Astrocyte (in vitro differentiated cells and primary cell): ENCODE data around the gene HEY2. TPM values are rescaled to one million over a fixed set of nuclear protein-coding genes. Genes with fewer than 3 reads are reported as not detected.

ENCODE experiments used
- DNase-seq: peaks from one replicate; pipeline ENCODE4 v3.0.0-alpha.2; 2010; ENCODE audit warnings: low read depth
- FAIRE-seq: peaks from 2 replicates; lab custom pipeline; 2011; peaks lifted over from hg19 to GRCh38; lab: Jason Lieb, UNC
- H2AFZ ChIP-seq: 2 replicates; pipeline ENCODE4 v1.6.0; 2012; ENCODE audit warnings: low read depth, low read length, inconsistent platforms
- H3K27ac ChIP-seq: 2 replicates; pipeline ENCODE4 v1.5.1; 2011; ENCODE audit warnings: low read depth, low read length, inconsistent platforms
- H3K27me3 ChIP-seq: 2 replicates; pipeline ENCODE4 v1.6.0; 2011; ENCODE audit warnings: low read length, inconsistent platforms; ENCODE audit not compliant: insufficient read depth
- H3K36me3 ChIP-seq: 2 replicates; pipeline ENCODE4 v1.5.1; 2011; ENCODE audit warnings: low read length, inconsistent platforms; ENCODE audit not compliant: insufficient read depth
- H3K4me1 ChIP-seq: 2 replicates; pipeline ENCODE4 v1.5.1; 2011; ENCODE audit warnings: low read length, inconsistent platforms; ENCODE audit not compliant: insufficient read depth
- H3K4me2 ChIP-seq: 2 replicates; pipeline ENCODE4 v1.6.0; 2012; ENCODE audit warnings: low read length, inconsistent platforms
- H3K4me3 ChIP-seq: 2 replicates; pipeline ENCODE4 v1.5.1; 2011; ENCODE audit warnings: low read depth, mild to moderate bottlenecking, low read length, inconsistent platforms; ENCODE audit not compliant: insufficient read depth
- H3K79me2 ChIP-seq: 2 replicates; pipeline ENCODE4 v1.6.0; 2012; ENCODE audit warnings: mild to moderate bottlenecking, low read length, inconsistent platforms; ENCODE audit not compliant: insufficient read depth
- H3K9ac ChIP-seq: 2 replicates; pipeline ENCODE4 v1.6.0; 2012; ENCODE audit warnings: mild to moderate bottlenecking, low read length, inconsistent platforms
- H3K9me3 ChIP-seq: 2 replicates; pipeline ENCODE4 v1.5.1; 2012; ENCODE audit warnings: low read depth, mild to moderate bottlenecking, low read length, inconsistent platforms; ENCODE audit not compliant: insufficient read depth
- H4K20me1 ChIP-seq: 2 replicates; pipeline ENCODE4 v1.6.0; 2012; ENCODE audit warnings: low read length, inconsistent platforms; ENCODE audit not compliant: insufficient read depth
- H3K27ac Mint-ChIP-seq: one replicate; pipeline ENCODE4 v1.8.0; 2021; ENCODE audit warnings: mild to moderate bottlenecking, mixed read lengths; ENCODE audit not compliant: unreplicated experiment
- H3K27me3 Mint-ChIP-seq: one replicate; pipeline ENCODE4 v1.8.0; 2021; ENCODE audit warnings: low read depth, mixed read lengths; ENCODE audit not compliant: unreplicated experiment
- H3K36me3 Mint-ChIP-seq: one replicate; pipeline ENCODE4 v1.8.0; 2021; ENCODE audit warnings: low read depth, mixed read lengths; ENCODE audit not compliant: unreplicated experiment
- H3K4me1 Mint-ChIP-seq: one replicate; pipeline ENCODE4 v1.8.0; 2021; ENCODE audit warnings: low read depth, mixed read lengths; ENCODE audit not compliant: unreplicated experiment
- H3K4me3 Mint-ChIP-seq: one replicate; pipeline ENCODE4 v1.8.0; 2021; ENCODE audit warnings: mild to moderate bottlenecking, moderate library complexity, mixed read lengths; ENCODE audit not compliant: unreplicated experiment
- H3K9me3 Mint-ChIP-seq: one replicate; pipeline ENCODE4 v1.8.0; 2021; ENCODE audit warnings: mild to moderate bottlenecking, mixed read lengths; ENCODE audit not compliant: unreplicated experiment
- CTCF ChIP-seq: IDR thresholded peaks from 2 replicates; pipeline ENCODE4 v1.5.1; 2011; ENCODE audit warnings: low read depth, mild to moderate bottlenecking, inconsistent platforms, low read length, moderate library complexity; ENCODE audit not compliant: insufficient read depth
- EZH2 ChIP-seq: IDR thresholded peaks from 2 replicates; pipeline ENCODE4 v1.6.1; 2012; ENCODE audit warnings: mild to moderate bottlenecking, low read length, inconsistent platforms; ENCODE audit not compliant: insufficient read depth
- total RNA-seq: library from RNA; stranded (reverse); gene quantifications from 2 replicates; pipeline ENCODE4 v1.2.1, GENCODE V29; 2021

The HEY2 gene
- total RNA-seq, 1 donor from 2014 or later, result 1.0 TPM

- no peak overlapping the region for H3K27ac Mint-ChIP-seq
- H3K4me2 ChIP-seq, result no peak overlapping the region
- peaks cover 2% of the 10 kb centered on the region for H3K9me3 Mint-ChIP-seq
- peaks cover 4% of the 10 kb centered on the region for H3K36me3 Mint-ChIP-seq
- peaks cover 7% of the 10 kb centered on the region for H3K4me1 Mint-ChIP-seq
- no peaks in the 10 kb centered on the region for H3K9me3 ChIP-seq
- no peak overlapping the region for H3K9ac ChIP-seq
- H3K79me2 ChIP-seq, result no peaks in the 10 kb centered on the region
- peaks cover 5% of the 10 kb centered on the region for H3K27me3 Mint-ChIP-seq
- no peaks in the 10 kb centered on the region for H3K4me1 ChIP-seq
- no peak overlapping the region for H3K27ac ChIP-seq
- no peak overlapping the region for H2AFZ ChIP-seq
- no peaks in the 10 kb centered on the region for H3K27me3 ChIP-seq
- no peak for DNase-seq
- no peak overlapping the region for H3K4me3 ChIP-seq
- no peak for TF ChIP-seq EZH2
- TF ChIP-seq CTCF, result no peak
- H3K4me3 Mint-ChIP-seq, result no peak overlapping the region
- no peaks in the 10 kb centered on the region for H3K36me3 ChIP-seq
- H4K20me1 ChIP-seq, result no peaks in the 10 kb centered on the region
- FAIRE-seq, result no peak
Observed at GRCh38 chr6:125759184-125759902, 9.9 kb downstream of the HEY2 start.

- Histone ChIP-seq H3K4me2 (no peak overlapping the region), H2AFZ (no peak overlapping the region), H4K20me1 (no peaks in the 10 kb centered on the region), H3K79me2 (no peaks in the 10 kb centered on the region), H3K9ac (no peak overlapping the region), H3K4me3 (no peak overlapping the region), H3K27ac (no peak overlapping the region), H3K27me3 (no peaks in the 10 kb centered on the region), H3K9me3 (no peaks in the 10 kb centered on the region), H3K4me1 (no peaks in the 10 kb centered on the region), H3K36me3 (no peaks in the 10 kb centered on the region)
- H3K4me3 Mint-ChIP-seq, result no peak overlapping the region
- peaks cover 4% of the 10 kb centered on the region for H3K36me3 Mint-ChIP-seq
- FAIRE-seq (no peak), DNase-seq (no peak)
- H3K4me1 Mint-ChIP-seq, result peaks cover 9% of the 10 kb centered on the region
- H3K27ac Mint-ChIP-seq, result no peak overlapping the region
- H3K9me3 Mint-ChIP-seq, result peaks cover 2% of the 10 kb centered on the region
- TF ChIP-seq CTCF (no peak), EZH2 (no peak)
- H3K27me3 Mint-ChIP-seq, result peaks cover 5% of the 10 kb centered on the region
Observed at GRCh38 chr6:125759959-125760457, 10.6 kb downstream of the HEY2 start.

GRCh38 chr6:125764121-125764671 is 14.8 kb downstream of the HEY2 start:
- H3K27me3 Mint-ChIP-seq, result peaks cover 2% of the 10 kb centered on the region
- H3K9me3 ChIP-seq, result no peaks in the 10 kb centered on the region
- H3K9ac ChIP-seq, result no peak overlapping the region
- no peak overlapping the region for H3K4me3 Mint-ChIP-seq
- no peaks in the 10 kb centered on the region for H3K4me1 ChIP-seq
- DNase-seq, result no peak
- no peaks in the 10 kb centered on the region for H3K27me3 ChIP-seq
- no peak overlapping the region for H3K27ac Mint-ChIP-seq
- no peak overlapping the region for H2AFZ ChIP-seq
- peaks cover 5% of the 10 kb centered on the region for H3K4me1 Mint-ChIP-seq
- H3K9me3 Mint-ChIP-seq, result no peaks in the 10 kb centered on the region
- H3K36me3 ChIP-seq, result no peaks in the 10 kb centered on the region
- peaks cover 4% of the 10 kb centered on the region for H3K36me3 Mint-ChIP-seq
- no peaks in the 10 kb centered on the region for H4K20me1 ChIP-seq
- H3K79me2 ChIP-seq, result no peaks in the 10 kb centered on the region
- TF ChIP-seq CTCF, result no peak
- no peak overlapping the region for H3K27ac ChIP-seq
- no peak overlapping the region for H3K4me2 ChIP-seq
- FAIRE-seq, result no peak
- H3K4me3 ChIP-seq, result no peak overlapping the region
